ENCODE measurements around the gene OR5K4.

The OR5K4 gene, protein sequence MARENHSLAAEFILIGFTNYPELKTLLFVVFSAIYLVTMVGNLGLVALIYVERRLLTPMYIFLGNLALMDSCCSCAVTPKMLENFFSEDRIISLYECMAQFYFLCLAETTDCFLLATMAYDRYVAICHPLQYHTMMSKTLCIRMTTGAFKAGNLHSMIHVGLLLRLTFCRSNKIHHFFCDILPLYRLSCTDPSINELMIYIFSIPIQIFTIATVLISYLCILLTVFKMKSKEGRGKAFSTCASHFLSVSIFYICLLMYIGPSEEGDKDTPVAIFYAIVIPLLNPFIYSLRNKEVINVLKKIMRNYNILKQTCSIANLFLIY

GRCh38 chr3:98353554-98353953, at the start of gene OR5K4:
OR5K4 (plus strand) TSS chr3:98353854; CDS start chr3:98353854, 0 bp downstream.
- TF ChIP-seq, protein P1, sequence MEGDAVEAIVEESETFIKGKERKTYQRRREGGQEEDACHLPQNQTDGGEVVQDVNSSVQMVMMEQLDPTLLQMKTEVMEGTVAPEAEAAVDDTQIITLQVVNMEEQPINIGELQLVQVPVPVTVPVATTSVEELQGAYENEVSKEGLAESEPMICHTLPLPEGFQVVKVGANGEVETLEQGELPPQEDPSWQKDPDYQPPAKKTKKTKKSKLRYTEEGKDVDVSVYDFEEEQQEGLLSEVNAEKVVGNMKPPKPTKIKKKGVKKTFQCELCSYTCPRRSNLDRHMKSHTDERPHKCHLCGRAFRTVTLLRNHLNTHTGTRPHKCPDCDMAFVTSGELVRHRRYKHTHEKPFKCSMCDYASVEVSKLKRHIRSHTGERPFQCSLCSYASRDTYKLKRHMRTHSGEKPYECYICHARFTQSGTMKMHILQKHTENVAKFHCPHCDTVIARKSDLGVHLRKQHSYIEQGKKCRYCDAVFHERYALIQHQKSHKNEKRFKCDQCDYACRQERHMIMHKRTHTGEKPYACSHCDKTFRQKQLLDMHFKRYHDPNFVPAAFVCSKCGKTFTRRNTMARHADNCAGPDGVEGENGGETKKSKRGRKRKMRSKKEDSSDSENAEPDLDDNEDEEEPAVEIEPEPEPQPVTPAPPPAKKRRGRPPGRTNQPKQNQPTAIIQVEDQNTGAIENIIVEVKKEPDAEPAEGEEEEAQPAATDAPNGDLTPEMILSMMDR (IDR thresholded peaks at IDR 0.05; ENCODE audit: borderline replicate concordance, insufficient read depth, low read depth, low read length) = no peak
- no peak within 1 kb of the TSS for H3K4me3 ChIP-seq (ENCODE audit: low read depth, low read length)

DNA sequence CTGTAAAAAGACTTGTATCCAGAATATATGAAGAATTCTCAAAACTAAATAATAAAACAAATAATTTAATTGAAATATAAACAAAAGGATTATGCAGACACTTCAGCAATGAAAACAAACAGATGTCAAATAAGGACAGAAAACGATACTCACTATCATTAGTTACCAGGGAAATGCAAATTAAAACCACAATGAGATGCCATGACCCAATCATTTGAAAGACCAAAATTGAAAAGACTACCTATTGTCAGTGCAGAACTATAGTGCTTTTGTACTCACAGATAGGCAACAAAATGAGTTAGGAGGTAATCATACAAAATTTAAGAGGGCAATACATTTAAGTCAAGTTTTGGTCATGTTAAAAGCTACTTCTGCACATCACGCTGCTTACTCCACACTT, 31.6 kb upstream of the OR5K4 start:
- TF ChIP-seq, protein P1 (IDR thresholded peaks at IDR 0.05; ENCODE audit: borderline replicate concordance, insufficient read depth, low read depth, low read length) = no peak
- no peak overlapping the region for H3K4me3 ChIP-seq (ENCODE audit: low read depth, low read length)

DNA sequence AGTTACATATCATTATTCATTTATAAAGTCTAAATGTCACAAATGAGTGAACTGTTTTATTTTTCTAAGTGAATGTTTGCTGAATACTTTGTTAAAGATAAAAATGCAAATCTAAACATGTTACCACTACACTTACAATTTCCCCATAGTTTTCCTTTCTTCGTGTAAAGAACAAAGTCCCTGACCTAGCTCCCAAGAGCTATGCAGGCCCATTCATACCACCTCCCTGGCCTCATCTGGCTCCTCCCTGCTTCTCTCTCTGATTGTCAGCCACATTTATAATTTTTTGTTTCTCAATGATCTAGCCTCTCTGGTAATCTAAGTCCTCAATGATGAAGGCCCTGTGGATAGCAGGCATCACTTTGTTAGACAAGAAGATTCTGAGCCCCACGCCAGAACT, 31.0 kb upstream of the OR5K4 start:
- TF ChIP-seq, protein P1 (IDR thresholded peaks at IDR 0.05; ENCODE audit: borderline replicate concordance, insufficient read depth, low read depth, low read length) = no peak
- H3K4me3 ChIP-seq (ENCODE audit: low read depth, low read length) = no peak overlapping the region

GRCh38 chr3:98323425-98323824, 30.2 kb upstream of the OR5K4 start:
- TF ChIP-seq, protein P1 (IDR thresholded peaks at IDR 0.05; ENCODE audit: borderline replicate concordance, insufficient read depth, low read depth, low read length) = no peak
- H3K4me3 ChIP-seq (ENCODE audit: low read depth, low read length) = no peak overlapping the region

DNA sequence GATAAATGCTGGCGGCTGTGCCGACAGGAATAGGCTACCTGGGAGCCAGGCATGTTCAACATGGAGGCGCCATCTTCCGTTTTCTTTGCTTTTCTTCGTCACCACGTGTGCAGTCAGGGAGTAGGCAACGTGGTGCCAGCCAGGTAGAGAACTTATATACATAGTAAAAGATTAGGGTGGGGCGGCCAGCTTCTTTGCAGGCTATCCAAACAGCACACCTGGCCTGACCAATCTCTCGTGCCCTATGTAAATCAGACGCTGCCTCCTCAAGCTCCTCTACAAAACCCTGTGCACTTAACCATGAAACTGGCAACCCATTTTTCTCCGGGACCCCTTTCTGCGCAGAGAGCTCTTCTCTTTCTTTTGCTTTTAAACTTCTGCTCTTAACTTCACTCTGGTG, 28.6 kb upstream of the OR5K4 start:
- H3K4me3 ChIP-seq (ENCODE audit: low read depth, low read length) = no peak overlapping the region
- TF ChIP-seq, protein P1 (IDR thresholded peaks at IDR 0.05; ENCODE audit: borderline replicate concordance, insufficient read depth, low read depth, low read length) = no peak

GRCh38 chr3:98326105-98326893, 27.4 kb upstream of the OR5K4 start:
- TF ChIP-seq, protein P1 (IDR thresholded peaks at IDR 0.05; ENCODE audit: borderline replicate concordance, insufficient read depth, low read depth, low read length) = no peak
- no peak overlapping the region for H3K4me3 ChIP-seq (ENCODE audit: low read depth, low read length)
